HG03108 (cell line): ENCODE measurements around the gene DGKE.

ENCODE experiments used
- ATAC-seq: cut with Tn5 transposase; IDR thresholded peaks from one replicate; pipeline ENCODE4 v1.9.1; 2021; ENCODE audit warnings: moderate library complexity; ENCODE audit not compliant: unreplicated experiment

The DGKE gene

GRCh38 chr17:56845934-56846333 lies 12.0 kb downstream of the DGKE start:
- no peak for ATAC-seq

- ATAC-seq = no peak
These were observed 13.2 kb downstream of the DGKE start for GRCh38 chr17:56847106-56847505.

- ATAC-seq = no peak
These were observed 15.2 kb downstream of the DGKE start for GRCh38 chr17:56849131-56849530.

GRCh38 chr17:56850591-56850990 lies 16.6 kb downstream of the DGKE start:
- no peak for ATAC-seq

- no peak for ATAC-seq
These were observed 17.1 kb downstream of the DGKE start for GRCh38 chr17:56851008-56851407.

GRCh38 chr17:56861899-56862298 lies 27.9 kb downstream of the DGKE start:
- ATAC-seq = no peak

- no peak for ATAC-seq
These were observed 30.0 kb downstream of the DGKE start for GRCh38 chr17:56863974-56864373.

- ATAC-seq = no peak
These were observed 32.1 kb downstream of the DGKE start for GRCh38 chr17:56866076-56866475.

GRCh38 chr17:56866496-56866895 lies 32.5 kb downstream of the DGKE start:
- ATAC-seq = no peak

GRCh38 chr17:56867948-56868376 lies 34.0 kb downstream of the DGKE start:
- ATAC-seq = no peak

- no peak for ATAC-seq
These were observed 34.8 kb downstream of the DGKE start for GRCh38 chr17:56868716-56869115.

GRCh38 chr17:56870081-56870651 lies 36.2 kb downstream of the DGKE start:
- no peak for ATAC-seq

- no peak for ATAC-seq
These were observed 42.8 kb downstream of the DGKE start for GRCh38 chr17:56876766-56877179.

GRCh38 chr17:56879280-56879679 lies 45.3 kb downstream of the DGKE start:
- ATAC-seq = no peak

- no peak for ATAC-seq
These were observed 46.2 kb downstream of the DGKE start for GRCh38 chr17:56880133-56880532.

- no peak for ATAC-seq
These were observed 46.6 kb downstream of the DGKE start for GRCh38 chr17:56880571-56880970.

- no peak for ATAC-seq
These were observed 47.8 kb downstream of the DGKE start for GRCh38 chr17:56881685-56882295.

GRCh38 chr17:56883616-56884015 lies 49.7 kb downstream of the DGKE start:
- ATAC-seq = no peak

GRCh38 chr17:56884483-56885311 lies 50.7 kb downstream of the DGKE start:
- ATAC-seq = no peak

- no peak for ATAC-seq
These were observed 51.3 kb downstream of the DGKE start for GRCh38 chr17:56885312-56885657.

- ATAC-seq = no peak
These were observed 52.4 kb downstream of the DGKE start for GRCh38 chr17:56886288-56886731.

- ATAC-seq = no peak
These were observed 53.2 kb downstream of the DGKE start for GRCh38 chr17:56887105-56887504.
